ENCODE data around the gene ZBTB6. TPM values are rescaled to one million over a fixed set of nuclear protein-coding genes. Genes with fewer than 3 reads are reported as not detected.
A peak's percentile ranks its signal among the peaks of the same experiment; 100 is the strongest.

The ZBTB6 gene
- total and polyA plus RNA-seq, 2 of the 8 experiments (the other 6 are each of a cell fraction or from before 2014, with no cell fraction given): 2.0 to 10.0 TPM

DNA sequence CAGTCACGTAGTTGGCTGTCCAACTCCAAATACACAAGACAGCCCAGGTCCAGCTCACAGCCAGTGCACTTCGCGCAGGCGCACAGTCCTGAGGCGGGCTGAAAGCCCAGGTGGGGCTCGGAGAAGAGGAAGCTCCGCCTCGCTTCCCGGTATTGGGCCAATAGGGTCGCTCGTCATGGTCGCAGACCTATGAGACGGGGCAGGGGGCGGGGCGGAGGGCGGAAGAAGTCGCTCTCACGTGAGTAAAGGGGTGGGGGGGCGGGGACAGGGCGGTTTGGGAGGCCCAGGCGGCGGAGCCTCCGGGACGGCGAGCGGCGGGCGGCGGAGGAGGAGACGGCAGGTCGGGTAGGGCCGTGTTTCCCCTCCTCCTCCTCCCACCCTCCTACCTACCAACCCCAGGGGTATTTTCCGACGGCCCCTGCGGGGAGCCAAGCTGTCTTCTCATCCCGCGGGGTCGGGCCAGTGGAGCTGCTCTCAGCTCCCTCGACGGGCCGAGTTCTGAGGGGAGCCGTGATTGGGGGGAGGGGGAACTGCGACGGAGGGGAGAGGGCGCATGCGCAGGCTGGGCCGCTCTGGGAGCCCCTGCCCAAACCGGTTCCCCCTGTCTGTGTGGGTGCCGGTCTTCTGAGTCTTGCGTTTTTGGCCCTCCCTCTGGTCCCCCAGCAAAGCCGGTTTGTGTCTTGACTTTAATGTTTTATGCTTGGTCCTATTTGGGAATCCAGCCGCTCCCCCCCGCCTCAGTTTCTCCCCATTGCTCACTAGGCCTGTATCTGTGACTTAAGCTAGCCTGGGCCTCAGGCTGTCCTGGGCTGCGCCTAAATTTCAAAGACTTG, 27.8 kb upstream of the ZBTB6 start, which contains the start of gene RABGAP1 (continued):
- TF ChIP-seq ZNF274 (IDR thresholded peaks at IDR 0.05; ENCODE audit: borderline replicate concordance, extremely low read depth, low read length) (no peak), SP1 (IDR thresholded peaks at IDR 0.05; ENCODE audit: low read depth, low read length) (peak; percentile 77), NRF1 (IDR thresholded peaks at IDR 0.05; ENCODE audit: low read depth, low read length) (peak; percentile 77), SIN3A (conservative IDR thresholded peaks at IDR 0.05 in 1 of 2, IDR thresholded peaks at IDR 0.05 in 1 of 2; ENCODE audit: low read depth in 1 of 2, low read length in 2 of 2) (no peak; a peak in 2 of 4 replicates), GTF2F1 (IDR thresholded peaks at IDR 0.05; ENCODE audit: borderline replicate concordance, low read depth, low read length) (no peak), POLR2A (IDR thresholded peaks at IDR 0.05; ENCODE audit: control extremely low read depth in 1 of 2, low read depth in 2 of 2, low read length in 2 of 2) (peak; percentile 94 to 95), CHD2 (IDR thresholded peaks at IDR 0.05; ENCODE audit: low read length) (no peak), JUN (IDR thresholded peaks at IDR 0.05; ENCODE audit: low read depth, low read length) (no peak), TEAD4 (IDR thresholded peaks at IDR 0.05; ENCODE audit: low read depth, low read length) (no peak), SAP30 (IDR thresholded peaks at IDR 0.05; ENCODE audit: insufficient read depth, insufficient replicate concordance, low read length) (no peak)
- TF ChIP-seq, protein P1, sequence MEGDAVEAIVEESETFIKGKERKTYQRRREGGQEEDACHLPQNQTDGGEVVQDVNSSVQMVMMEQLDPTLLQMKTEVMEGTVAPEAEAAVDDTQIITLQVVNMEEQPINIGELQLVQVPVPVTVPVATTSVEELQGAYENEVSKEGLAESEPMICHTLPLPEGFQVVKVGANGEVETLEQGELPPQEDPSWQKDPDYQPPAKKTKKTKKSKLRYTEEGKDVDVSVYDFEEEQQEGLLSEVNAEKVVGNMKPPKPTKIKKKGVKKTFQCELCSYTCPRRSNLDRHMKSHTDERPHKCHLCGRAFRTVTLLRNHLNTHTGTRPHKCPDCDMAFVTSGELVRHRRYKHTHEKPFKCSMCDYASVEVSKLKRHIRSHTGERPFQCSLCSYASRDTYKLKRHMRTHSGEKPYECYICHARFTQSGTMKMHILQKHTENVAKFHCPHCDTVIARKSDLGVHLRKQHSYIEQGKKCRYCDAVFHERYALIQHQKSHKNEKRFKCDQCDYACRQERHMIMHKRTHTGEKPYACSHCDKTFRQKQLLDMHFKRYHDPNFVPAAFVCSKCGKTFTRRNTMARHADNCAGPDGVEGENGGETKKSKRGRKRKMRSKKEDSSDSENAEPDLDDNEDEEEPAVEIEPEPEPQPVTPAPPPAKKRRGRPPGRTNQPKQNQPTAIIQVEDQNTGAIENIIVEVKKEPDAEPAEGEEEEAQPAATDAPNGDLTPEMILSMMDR (IDR thresholded peaks at IDR 0.05; ENCODE audit: control extremely low read depth in 1 of 3, insufficient read depth in 1 of 3, low read depth in 1 of 3, low read length in 3 of 3): no peak
- TF ChIP-seq, protein P2, sequence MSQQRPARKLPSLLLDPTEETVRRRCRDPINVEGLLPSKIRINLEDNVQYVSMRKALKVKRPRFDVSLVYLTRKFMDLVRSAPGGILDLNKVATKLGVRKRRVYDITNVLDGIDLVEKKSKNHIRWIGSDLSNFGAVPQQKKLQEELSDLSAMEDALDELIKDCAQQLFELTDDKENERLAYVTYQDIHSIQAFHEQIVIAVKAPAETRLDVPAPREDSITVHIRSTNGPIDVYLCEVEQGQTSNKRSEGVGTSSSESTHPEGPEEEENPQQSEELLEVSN (IDR thresholded peaks at IDR 0.05): peak; percentile 10; the same call in 1 of the 2 replicates

Measured in H1 (cell line).